ENCODE data around the gene PTPRZ1.

PTPRZ1 gene

GRCh38 chr7:122040147-122040546 lies 167.2 kb downstream of the PTPRZ1 start:
- Histone ChIP-seq H3K4me3 (ENCODE audit: low read depth, low read length) (no peak overlapping the region), H3K27ac (ENCODE audit: extremely low read depth, low read depth, low read length) (no peak overlapping the region), H3K36me3 (ENCODE audit: control insufficient read depth in 2 of 2, insufficient read depth in 1 of 2, low read length in 2 of 2) (no peaks in the 10 kb centered on the region), H3K4me1 (ENCODE audit: control insufficient read depth, insufficient read depth, low read length) (no peaks in the 10 kb centered on the region), H3K9me3 (ENCODE audit: control insufficient read depth, insufficient read depth, low read depth, low read length) (no peaks in the 10 kb centered on the region)
- POLR2A ChIA-PET, result no interaction called here
- CTCF ChIA-PET, result interaction anchor here (0.7 kb wide), 1 partner anchor 1374 kb away, joined by 3 read pairs; no protein-coding TSS in a partner anchor
- TF ChIP-seq ZXDB (tag by site-specific recombination; IDR thresholded peaks at IDR 0.05) (no peak), ZNF544 (tag by site-specific recombination; IDR thresholded peaks at IDR 0.05) (no peak), YY1 (tag by site-specific recombination; IDR thresholded peaks at IDR 0.05) (no peak), ZNF302 (tag by site-specific recombination; IDR thresholded peaks at IDR 0.05; ENCODE audit: low read depth) (no peak), ZNF629 (tag by site-specific recombination; IDR thresholded peaks at IDR 0.05) (no peak), KLF8 (tag by site-specific recombination; IDR thresholded peaks at IDR 0.05) (no peak), ZBTB7A (tag by site-specific recombination; IDR thresholded peaks at IDR 0.05; ENCODE audit: low read depth) (no peak), ZBTB26 (tag by site-specific recombination; optimal IDR thresholded peaks at IDR 0.05) (no peak), WT1 (tag by site-specific recombination; IDR thresholded peaks at IDR 0.05) (no peak), ZNF223 (tag by site-specific recombination; IDR thresholded peaks at IDR 0.05) (no peak), ZNF433 (tag by site-specific recombination; IDR thresholded peaks at IDR 0.05; ENCODE audit: low read depth) (no peak), ZNF221 (tag by site-specific recombination; IDR thresholded peaks at IDR 0.05; ENCODE audit: borderline replicate concordance) (no peak), ZNF639 (tag by site-specific recombination; IDR thresholded peaks at IDR 0.05) (no peak), ZNF549 (tag by site-specific recombination; IDR thresholded peaks at IDR 0.05) (no peak), ZNF585B (tag by site-specific recombination; IDR thresholded peaks at IDR 0.05) (no peak), ZBTB17 (tag by site-specific recombination; IDR thresholded peaks at IDR 0.05) (no peak), ZNF792 (tag by site-specific recombination; IDR thresholded peaks at IDR 0.05) (no peak), ZNF394 (tag by site-specific recombination; IDR thresholded peaks at IDR 0.05; ENCODE audit: borderline replicate concordance) (no peak)
- TF ChIP-seq, protein P1, sequence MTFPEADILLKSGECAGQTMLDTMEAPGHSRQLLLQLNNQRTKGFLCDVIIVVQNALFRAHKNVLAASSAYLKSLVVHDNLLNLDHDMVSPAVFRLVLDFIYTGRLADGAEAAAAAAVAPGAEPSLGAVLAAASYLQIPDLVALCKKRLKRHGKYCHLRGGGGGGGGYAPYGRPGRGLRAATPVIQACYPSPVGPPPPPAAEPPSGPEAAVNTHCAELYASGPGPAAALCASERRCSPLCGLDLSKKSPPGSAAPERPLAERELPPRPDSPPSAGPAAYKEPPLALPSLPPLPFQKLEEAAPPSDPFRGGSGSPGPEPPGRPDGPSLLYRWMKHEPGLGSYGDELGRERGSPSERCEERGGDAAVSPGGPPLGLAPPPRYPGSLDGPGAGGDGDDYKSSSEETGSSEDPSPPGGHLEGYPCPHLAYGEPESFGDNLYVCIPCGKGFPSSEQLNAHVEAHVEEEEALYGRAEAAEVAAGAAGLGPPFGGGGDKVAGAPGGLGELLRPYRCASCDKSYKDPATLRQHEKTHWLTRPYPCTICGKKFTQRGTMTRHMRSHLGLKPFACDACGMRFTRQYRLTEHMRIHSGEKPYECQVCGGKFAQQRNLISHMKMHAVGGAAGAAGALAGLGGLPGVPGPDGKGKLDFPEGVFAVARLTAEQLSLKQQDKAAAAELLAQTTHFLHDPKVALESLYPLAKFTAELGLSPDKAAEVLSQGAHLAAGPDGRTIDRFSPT (tag by site-specific recombination; IDR thresholded peaks at IDR 0.05), result no peak
- TF ChIP-seq, protein P2, sequence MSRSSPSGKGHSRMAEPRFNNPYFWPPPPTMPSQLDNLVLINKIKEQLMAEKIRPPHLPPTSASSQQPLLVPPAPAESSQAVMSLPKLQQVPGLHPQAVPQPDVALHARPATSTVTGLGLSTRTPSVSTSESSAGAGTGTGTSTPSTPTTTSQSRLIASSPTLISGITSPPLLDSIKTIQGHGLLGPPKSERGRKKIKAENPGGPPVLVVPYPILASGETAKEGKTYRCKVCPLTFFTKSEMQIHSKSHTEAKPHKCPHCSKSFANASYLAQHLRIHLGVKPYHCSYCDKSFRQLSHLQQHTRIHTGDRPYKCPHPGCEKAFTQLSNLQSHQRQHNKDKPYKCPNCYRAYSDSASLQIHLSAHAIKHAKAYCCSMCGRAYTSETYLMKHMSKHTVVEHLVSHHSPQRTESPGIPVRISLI (tag by site-specific recombination; IDR thresholded peaks at IDR 0.05), result no peak

DNA sequence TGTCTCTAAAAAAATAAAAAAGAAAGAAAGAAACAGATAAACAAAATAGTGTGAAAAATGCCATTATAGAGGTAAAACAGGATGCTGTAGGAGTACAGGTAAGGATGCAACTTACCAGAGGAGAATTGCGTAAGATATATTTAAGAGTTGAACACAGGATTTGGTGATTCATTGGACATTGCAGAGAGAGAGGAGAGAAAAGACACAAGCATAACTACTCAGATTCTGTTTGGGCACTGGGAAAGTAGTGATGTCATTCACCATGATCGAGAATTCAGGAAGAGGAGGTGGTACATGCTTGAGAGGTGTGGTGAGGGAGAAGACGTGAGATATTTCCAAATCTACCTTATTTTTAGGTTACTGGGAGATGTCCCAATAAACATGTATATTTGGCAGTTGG lies 173.4 kb downstream of the PTPRZ1 start:
- no peaks in the 10 kb centered on the region for H3K4me1 ChIP-seq (ENCODE audit: control insufficient read depth, insufficient read depth, low read length)
- H3K4me3 ChIP-seq (ENCODE audit: low read depth, low read length), result no peak overlapping the region
- no peaks in the 10 kb centered on the region for H3K9me3 ChIP-seq (ENCODE audit: control insufficient read depth, insufficient read depth, low read depth, low read length)
- no peaks in the 10 kb centered on the region for H3K36me3 ChIP-seq (ENCODE audit: control insufficient read depth in 2 of 2, insufficient read depth in 1 of 2, low read length in 2 of 2)
- no peak overlapping the region for H3K27ac ChIP-seq (ENCODE audit: extremely low read depth, low read depth, low read length)
- TF ChIP-seq ZNF558 (tag by site-specific recombination; IDR thresholded peaks at IDR 0.05) (no peak), ATF2 (tag by site-specific recombination; IDR thresholded peaks at IDR 0.05; ENCODE audit: low read depth) (peak; percentile 37; the same call in 1 of the 2 replicates)
- ChIA-PET POLR2A (no interaction called here), CTCF (no interaction called here)
